Measurements from ENCODE around the gene AGTPBP1. TPM values are rescaled to one million over a fixed set of nuclear protein-coding genes. Genes with fewer than 3 reads are reported as not detected.

AGTPBP1 gene
- total and polyA plus RNA-seq, 2 of the 8 experiments (the other 6 are each of a cell fraction or from before 2014, with no cell fraction given), result 13.4 to 65.2 TPM

DNA sequence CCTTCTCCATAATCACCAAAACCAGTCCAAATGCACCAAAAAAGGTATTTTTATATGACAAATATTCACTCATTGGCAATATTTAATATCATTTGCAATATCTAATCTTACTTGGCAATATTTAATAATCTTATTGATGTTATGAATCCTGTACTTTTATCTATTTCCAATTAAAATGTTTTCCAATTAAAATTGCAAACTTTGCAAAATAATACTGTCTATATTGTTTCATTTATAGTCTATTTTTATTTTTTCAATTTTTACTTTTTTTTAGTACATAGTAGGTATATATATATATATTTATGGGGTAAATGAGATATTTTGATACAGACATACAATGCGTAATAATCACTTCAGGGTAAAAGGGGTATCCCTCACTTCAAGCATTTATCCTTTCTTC is 109.9 kb downstream of the AGTPBP1 start (continued):
- TF ChIP-seq SIN3A (conservative IDR thresholded peaks at IDR 0.05 in 1 of 2, IDR thresholded peaks at IDR 0.05 in 1 of 2; ENCODE audit: low read depth in 1 of 2, low read length in 2 of 2) (no peak), HDAC6 (IDR thresholded peaks at IDR 0.05; ENCODE audit: low read depth, low read length) (no peak), CTCF (IDR thresholded peaks at IDR 0.05; ENCODE audit: control extremely low read depth in 1 of 3, insufficient read depth in 1 of 3, low read depth in 1 of 3, low read length in 3 of 3) (no peak)

Measured in H1 (cell line).